HepG2 (cell line): Measurements from ENCODE around the gene ARID3C. TPM values are rescaled to one million over a fixed set of nuclear protein-coding genes. Genes with fewer than 3 reads are reported as not detected.

Experiments used
- BRD4 ChIP-seq: sonication (generic); formaldehyde crosslinking; IDR thresholded peaks from 2 replicates; pipeline ENCODE4 v1.4.0; 2020; ENCODE audit warnings: missing genetic modification reagents
- GFI1 ChIP-seq: sonication (generic); formaldehyde crosslinking; IDR thresholded peaks from 2 replicates; pipeline ENCODE4 v1.5.0; 2020; ENCODE audit warnings: missing genetic modification reagents, mild to moderate bottlenecking, borderline replicate concordance
- HDAC6 ChIP-seq: fragments of 200-600 bp; sonication (generic); IDR thresholded peaks from 2 replicates; pipeline ENCODE4 v1.7.0; 2017; ENCODE audit warnings: mild to moderate bottlenecking, antibody characterized with exemption, low read length, low read depth
- NCOA2 ChIP-seq: sonication (generic); formaldehyde crosslinking; IDR thresholded peaks from 2 replicates; pipeline ENCODE4 v1.8.0; 2022; ENCODE audit warnings: inconsistent platforms
- NRL ChIP-seq: sonication (generic); formaldehyde crosslinking; IDR thresholded peaks from 2 replicates; pipeline ENCODE4 v1.5.0; 2020; ENCODE audit warnings: missing genetic modification reagents, mild to moderate bottlenecking, moderate library complexity, borderline replicate concordance
- PRPF4 ChIP-seq: fragments of 200-400 bp; formaldehyde crosslinking; IDR thresholded peaks from 2 replicates; pipeline ENCODE4 v1.6.1; 2016; ENCODE audit warnings: low read length, low read depth; ENCODE audit not compliant: poor library complexity, severe bottlenecking
- SALL1 ChIP-seq: sonication (generic); formaldehyde crosslinking; IDR thresholded peaks from 2 replicates; pipeline ENCODE4 v1.8.0; 2022; ENCODE audit warnings: mild to moderate bottlenecking, missing genetic modification reagents
- TRIM24 ChIP-seq: sonication (generic); formaldehyde crosslinking; IDR thresholded peaks from 2 replicates; pipeline ENCODE4 v1.8.0; 2022; ENCODE audit warnings: mild to moderate bottlenecking, missing genetic modification reagents
- ZFY ChIP-seq: sonication (generic); formaldehyde crosslinking; IDR thresholded peaks from 2 replicates; pipeline ENCODE4 v1.4.0; 2020; ENCODE audit warnings: missing genetic modification reagents
- ZIK1 ChIP-seq: sonication (generic); formaldehyde crosslinking; IDR thresholded peaks from 2 replicates; pipeline ENCODE4 v1.5.0; 2020; ENCODE audit warnings: mild to moderate bottlenecking, low read depth, missing genetic modification reagents, borderline replicate concordance
- ZNF205 ChIP-seq: IDR thresholded peaks from 2 replicates; pipeline ENCODE4 v1.6.1; 2018; ENCODE audit warnings: missing biosample characterization, missing genetic modification reagents
- ZNF747 ChIP-seq: sonication (generic); formaldehyde crosslinking; IDR thresholded peaks from 2 replicates; pipeline ENCODE4 v1.8.1; 2023; ENCODE audit warnings: missing genetic modification reagents, mild to moderate bottlenecking, borderline replicate concordance
- ZNF83 ChIP-seq: sonication (generic); formaldehyde crosslinking; IDR thresholded peaks from 2 replicates; pipeline ENCODE4 v1.4.0; 2020; ENCODE audit warnings: missing genetic modification reagents, mild to moderate bottlenecking, borderline replicate concordance
- polyA plus RNA-seq, 8 experiments: library from polyadenylated mRNA; depleted of rRNA in 3 of 8; stranded (reverse) in 7 of 8; unstranded in 1 of 8; fragments of >200 nt; fragmentation: Illumina TruSeq in 4 of 8; extraction: Trizol in 4 of 8; gene quantifications; 2 replicates each; pipeline versions ENCODE4 v1.2.1 to v1.2.3, GENCODE V29; 2011 to 2016; ENCODE audit warnings: low read depth in 4 of 8, missing spikeins in 1 of 8, mixed read lengths in 1 of 8; ENCODE audit not compliant: insufficient read depth in 1 of 8
- total RNA-seq, 5 experiments: library from RNA; depleted of rRNA; stranded (reverse); fragments of >200 nt; fragmentation: Illumina TruSeq; extraction: Trizol; gene quantifications; 2 replicates each; pipeline ENCODE4 v1.2.3, GENCODE V29; 2016; ENCODE audit warnings: low read depth in 1 of 5
- TF ChIP-seq, protein P1 (sequence below): IDR thresholded peaks from 2 replicates; pipeline ENCODE4 v1.6.1; 2016
- TF ChIP-seq, protein P2 (sequence below), 2 experiments: fragments of 450-650 bp in 1 of 2; sonication (generic) in 1 of 2; formaldehyde crosslinking; IDR thresholded peaks; 2 replicates each; pipeline versions ENCODE4 v1.5.0 to v1.8.0; 2020 to 2022; ENCODE audit warnings: mild to moderate bottlenecking in 1 of 2, missing genetic modification reagents in 1 of 2
- TF ChIP-seq, protein P3 (sequence below): sonication (generic); formaldehyde crosslinking; IDR thresholded peaks from 2 replicates; pipeline ENCODE4 v1.5.0; 2020; ENCODE audit warnings: missing genetic modification reagents
- TF ChIP-seq, protein P4 (sequence below): sonication (generic); formaldehyde crosslinking; IDR thresholded peaks from 2 replicates; pipeline ENCODE4 v1.4.0; 2020; ENCODE audit warnings: missing genetic modification reagents
- TF ChIP-seq, protein P5 (sequence below): sonication (generic); formaldehyde crosslinking; IDR thresholded peaks from 2 replicates; pipeline ENCODE4 v1.4.0; 2020; ENCODE audit warnings: mild to moderate bottlenecking, missing genetic modification reagents
- TF ChIP-seq, protein P6 (sequence below): sonication (generic); formaldehyde crosslinking; IDR thresholded peaks from 2 replicates; pipeline ENCODE4 v1.4.0; 2020; ENCODE audit warnings: mild to moderate bottlenecking, missing genetic modification reagents

Gene ARID3C
- total and polyA plus RNA-seq, 2 of the 13 experiments (the other 11 are each of a cell fraction or from before 2014, with no cell fraction given): not detected

DNA sequence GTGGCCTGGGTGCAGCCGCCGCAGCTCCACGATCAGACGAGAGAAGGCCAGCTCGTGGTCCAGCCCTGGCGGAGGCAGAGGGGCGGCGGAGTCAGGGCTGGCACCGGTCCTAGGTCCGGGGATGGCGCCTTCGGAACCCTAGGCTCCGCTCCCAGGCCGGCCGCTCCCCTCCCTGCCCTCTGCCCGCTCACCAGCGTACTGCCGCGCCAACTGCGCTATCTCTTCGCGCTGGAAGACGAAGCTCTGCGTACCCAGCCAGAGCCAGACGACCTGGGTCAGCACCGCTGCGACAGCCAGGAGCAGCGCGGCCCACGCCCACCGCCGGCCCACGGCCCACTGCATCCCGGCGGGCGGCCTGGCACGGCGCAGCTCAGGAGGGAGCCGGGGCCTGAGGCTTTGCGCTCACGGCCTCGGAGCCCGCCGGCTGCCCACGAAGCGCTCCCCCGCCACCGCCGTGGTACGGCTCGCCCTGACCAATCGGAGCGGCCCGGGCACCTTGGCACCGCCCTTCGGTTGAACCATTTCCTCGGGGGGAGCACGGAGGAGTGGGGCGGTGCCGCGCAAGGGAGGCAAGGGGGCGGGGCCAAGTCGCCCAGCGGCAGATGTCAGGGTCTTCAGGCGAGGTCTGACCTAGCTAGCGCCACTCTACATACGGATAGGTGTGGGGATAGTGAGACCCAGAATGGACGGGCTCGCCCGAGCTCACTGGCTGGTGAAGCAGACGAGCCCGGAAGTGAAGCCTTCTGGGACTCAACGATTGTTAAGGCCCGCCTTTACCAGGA is 8.7 kb upstream of the ARID3C start, which contains the start of gene SIGMAR1 (continued):
- TF ChIP-seq, protein P1, sequence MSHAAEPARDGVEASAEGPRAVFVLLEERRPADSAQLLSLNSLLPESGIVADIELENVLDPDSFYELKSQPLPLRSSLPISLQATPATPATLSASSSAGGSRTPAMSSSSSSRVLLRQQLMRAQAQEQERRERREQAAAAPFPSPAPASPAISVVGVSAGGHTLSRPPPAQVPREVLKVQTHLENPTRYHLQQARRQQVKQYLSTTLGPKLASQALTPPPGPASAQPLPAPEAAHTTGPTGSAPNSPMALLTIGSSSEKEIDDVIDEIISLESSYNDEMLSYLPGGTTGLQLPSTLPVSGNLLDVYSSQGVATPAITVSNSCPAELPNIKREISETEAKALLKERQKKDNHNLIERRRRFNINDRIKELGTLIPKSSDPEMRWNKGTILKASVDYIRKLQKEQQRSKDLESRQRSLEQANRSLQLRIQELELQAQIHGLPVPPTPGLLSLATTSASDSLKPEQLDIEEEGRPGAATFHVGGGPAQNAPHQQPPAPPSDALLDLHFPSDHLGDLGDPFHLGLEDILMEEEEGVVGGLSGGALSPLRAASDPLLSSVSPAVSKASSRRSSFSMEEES (CRISPR knock-in tag): peak; percentile 57
- TF ChIP-seq, protein P2, sequence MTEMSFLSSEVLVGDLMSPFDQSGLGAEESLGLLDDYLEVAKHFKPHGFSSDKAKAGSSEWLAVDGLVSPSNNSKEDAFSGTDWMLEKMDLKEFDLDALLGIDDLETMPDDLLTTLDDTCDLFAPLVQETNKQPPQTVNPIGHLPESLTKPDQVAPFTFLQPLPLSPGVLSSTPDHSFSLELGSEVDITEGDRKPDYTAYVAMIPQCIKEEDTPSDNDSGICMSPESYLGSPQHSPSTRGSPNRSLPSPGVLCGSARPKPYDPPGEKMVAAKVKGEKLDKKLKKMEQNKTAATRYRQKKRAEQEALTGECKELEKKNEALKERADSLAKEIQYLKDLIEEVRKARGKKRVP (CRISPR knock-in tag; IDR thresholded peaks at IDR 0.05): peak in 1 of 2 experiments; percentile 52; a peak in 1 of 4 replicates
- TF ChIP-seq PRPF4 (no peak), GFI1 (CRISPR knock-in tag) (no peak), NCOA2 (CRISPR knock-in tag) (no peak; the same call in 1 of the 2 replicates), SALL1 (peak; percentile 65), ZFY (peak; percentile 98), ZNF205 (CRISPR knock-in tag) (peak; percentile 71), HDAC6 (no peak), BRD4 (peak; percentile 32; the same call in 1 of the 2 replicates), ZIK1 (peak; percentile 81), ZNF83 (no peak), TRIM24 (CRISPR knock-in tag) (no peak; the same call in 1 of the 2 replicates), ZNF747 (CRISPR knock-in tag) (no peak; the same call in 1 of the 2 replicates), NRL (no peak; the same call in 1 of the 2 replicates)
- TF ChIP-seq, protein P3, sequence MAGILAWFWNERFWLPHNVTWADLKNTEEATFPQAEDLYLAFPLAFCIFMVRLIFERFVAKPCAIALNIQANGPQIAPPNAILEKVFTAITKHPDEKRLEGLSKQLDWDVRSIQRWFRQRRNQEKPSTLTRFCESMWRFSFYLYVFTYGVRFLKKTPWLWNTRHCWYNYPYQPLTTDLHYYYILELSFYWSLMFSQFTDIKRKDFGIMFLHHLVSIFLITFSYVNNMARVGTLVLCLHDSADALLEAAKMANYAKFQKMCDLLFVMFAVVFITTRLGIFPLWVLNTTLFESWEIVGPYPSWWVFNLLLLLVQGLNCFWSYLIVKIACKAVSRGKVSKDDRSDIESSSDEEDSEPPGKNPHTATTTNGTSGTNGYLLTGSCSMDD: no peak; the same call in 1 of the 2 replicates
- TF ChIP-seq, protein P4, sequence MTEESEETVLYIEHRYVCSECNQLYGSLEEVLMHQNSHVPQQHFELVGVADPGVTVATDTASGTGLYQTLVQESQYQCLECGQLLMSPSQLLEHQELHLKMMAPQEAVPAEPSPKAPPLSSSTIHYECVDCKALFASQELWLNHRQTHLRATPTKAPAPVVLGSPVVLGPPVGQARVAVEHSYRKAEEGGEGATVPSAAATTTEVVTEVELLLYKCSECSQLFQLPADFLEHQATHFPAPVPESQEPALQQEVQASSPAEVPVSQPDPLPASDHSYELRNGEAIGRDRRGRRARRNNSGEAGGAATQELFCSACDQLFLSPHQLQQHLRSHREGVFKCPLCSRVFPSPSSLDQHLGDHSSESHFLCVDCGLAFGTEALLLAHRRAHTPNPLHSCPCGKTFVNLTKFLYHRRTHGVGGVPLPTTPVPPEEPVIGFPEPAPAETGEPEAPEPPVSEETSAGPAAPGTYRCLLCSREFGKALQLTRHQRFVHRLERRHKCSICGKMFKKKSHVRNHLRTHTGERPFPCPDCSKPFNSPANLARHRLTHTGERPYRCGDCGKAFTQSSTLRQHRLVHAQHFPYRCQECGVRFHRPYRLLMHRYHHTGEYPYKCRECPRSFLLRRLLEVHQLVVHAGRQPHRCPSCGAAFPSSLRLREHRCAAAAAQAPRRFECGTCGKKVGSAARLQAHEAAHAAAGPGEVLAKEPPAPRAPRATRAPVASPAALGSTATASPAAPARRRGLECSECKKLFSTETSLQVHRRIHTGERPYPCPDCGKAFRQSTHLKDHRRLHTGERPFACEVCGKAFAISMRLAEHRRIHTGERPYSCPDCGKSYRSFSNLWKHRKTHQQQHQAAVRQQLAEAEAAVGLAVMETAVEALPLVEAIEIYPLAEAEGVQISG: peak; percentile 75
- TF ChIP-seq, protein P5, sequence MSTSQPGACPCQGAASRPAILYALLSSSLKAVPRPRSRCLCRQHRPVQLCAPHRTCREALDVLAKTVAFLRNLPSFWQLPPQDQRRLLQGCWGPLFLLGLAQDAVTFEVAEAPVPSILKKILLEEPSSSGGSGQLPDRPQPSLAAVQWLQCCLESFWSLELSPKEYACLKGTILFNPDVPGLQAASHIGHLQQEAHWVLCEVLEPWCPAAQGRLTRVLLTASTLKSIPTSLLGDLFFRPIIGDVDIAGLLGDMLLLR (CRISPR knock-in tag): 0 out of 2 replicates have a peak, but pooled peaks have one; percentile 49
- TF ChIP-seq, protein P6, sequence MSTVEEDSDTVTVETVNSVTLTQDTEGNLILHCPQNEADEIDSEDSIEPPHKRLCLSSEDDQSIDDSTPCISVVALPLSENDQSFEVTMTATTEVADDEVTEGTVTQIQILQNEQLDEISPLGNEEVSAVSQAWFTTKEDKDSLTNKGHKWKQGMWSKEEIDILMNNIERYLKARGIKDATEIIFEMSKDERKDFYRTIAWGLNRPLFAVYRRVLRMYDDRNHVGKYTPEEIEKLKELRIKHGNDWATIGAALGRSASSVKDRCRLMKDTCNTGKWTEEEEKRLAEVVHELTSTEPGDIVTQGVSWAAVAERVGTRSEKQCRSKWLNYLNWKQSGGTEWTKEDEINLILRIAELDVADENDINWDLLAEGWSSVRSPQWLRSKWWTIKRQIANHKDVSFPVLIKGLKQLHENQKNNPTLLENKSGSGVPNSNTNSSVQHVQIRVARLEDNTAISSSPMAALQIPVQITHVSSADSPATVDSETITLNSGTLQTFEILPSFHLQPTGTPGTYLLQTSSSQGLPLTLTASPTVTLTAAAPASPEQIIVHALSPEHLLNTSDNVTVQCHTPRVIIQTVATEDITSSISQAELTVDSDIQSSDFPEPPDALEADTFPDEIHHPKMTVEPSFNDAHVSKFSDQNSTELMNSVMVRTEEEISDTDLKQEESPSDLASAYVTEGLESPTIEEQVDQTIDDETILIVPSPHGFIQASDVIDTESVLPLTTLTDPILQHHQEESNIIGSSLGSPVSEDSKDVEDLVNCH (CRISPR knock-in tag): no peak
